ENCODE measurements around the gene TMEM242. TPM values are rescaled to one million over a fixed set of nuclear protein-coding genes. Genes with fewer than 3 reads are reported as not detected.
A peak's percentile ranks its signal among the peaks of the same experiment; 100 is the strongest.

The TMEM242 gene
- total RNA-seq, 1 donor from 2014 or later, result 9.9 TPM

DNA sequence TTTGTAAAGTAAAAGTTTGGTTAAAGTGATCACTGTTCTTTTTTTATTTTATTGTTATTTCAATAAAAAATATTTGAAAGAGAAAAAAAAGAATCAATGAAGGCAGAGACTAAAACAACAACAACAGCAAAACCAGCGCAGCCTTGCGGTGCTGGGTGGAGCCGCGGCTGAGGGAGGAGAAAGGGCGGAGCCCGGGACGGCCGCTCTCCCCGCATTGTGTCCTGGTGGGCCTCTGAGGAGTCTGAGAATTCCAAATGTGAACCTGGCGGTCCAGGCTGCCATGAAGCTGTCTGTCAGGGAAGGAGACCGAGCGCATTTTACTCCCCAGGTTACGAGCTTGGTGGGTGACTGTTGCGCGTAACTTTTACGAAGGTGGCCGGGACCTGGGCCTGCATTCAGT lies 43.2 kb downstream of the TMEM242 start:
- intact Hi-C loops (cut with DNase I), result no loop called here
- ATAC-seq, result no peak
- Histone ChIP-seq H3K4me3 (no peak overlapping the region), H3K27me3 (no peaks in the 10 kb centered on the region), H3K27ac (no peak overlapping the region), H3K4me1 (no peaks in the 10 kb centered on the region), H3K36me3 (no peaks in the 10 kb centered on the region), H3K9me3 (no peaks in the 10 kb centered on the region)
- TF ChIP-seq, protein P1, sequence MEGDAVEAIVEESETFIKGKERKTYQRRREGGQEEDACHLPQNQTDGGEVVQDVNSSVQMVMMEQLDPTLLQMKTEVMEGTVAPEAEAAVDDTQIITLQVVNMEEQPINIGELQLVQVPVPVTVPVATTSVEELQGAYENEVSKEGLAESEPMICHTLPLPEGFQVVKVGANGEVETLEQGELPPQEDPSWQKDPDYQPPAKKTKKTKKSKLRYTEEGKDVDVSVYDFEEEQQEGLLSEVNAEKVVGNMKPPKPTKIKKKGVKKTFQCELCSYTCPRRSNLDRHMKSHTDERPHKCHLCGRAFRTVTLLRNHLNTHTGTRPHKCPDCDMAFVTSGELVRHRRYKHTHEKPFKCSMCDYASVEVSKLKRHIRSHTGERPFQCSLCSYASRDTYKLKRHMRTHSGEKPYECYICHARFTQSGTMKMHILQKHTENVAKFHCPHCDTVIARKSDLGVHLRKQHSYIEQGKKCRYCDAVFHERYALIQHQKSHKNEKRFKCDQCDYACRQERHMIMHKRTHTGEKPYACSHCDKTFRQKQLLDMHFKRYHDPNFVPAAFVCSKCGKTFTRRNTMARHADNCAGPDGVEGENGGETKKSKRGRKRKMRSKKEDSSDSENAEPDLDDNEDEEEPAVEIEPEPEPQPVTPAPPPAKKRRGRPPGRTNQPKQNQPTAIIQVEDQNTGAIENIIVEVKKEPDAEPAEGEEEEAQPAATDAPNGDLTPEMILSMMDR (IDR thresholded peaks at IDR 0.05), result no peak
- no peak for DNase-seq

GRCh38 chr6:157278171-157278570 lies 45.1 kb downstream of the TMEM242 start:
- Histone ChIP-seq H3K27me3 (no peaks in the 10 kb centered on the region), H3K9me3 (no peaks in the 10 kb centered on the region), H3K4me3 (no peak overlapping the region), H3K36me3 (no peaks in the 10 kb centered on the region), H3K4me1 (peaks cover 9% of the 10 kb centered on the region), H3K27ac (no peak overlapping the region)
- TF ChIP-seq, protein P1 (IDR thresholded peaks at IDR 0.05), result no peak
- intact Hi-C loops (cut with DNase I), result no loop called here
- ATAC-seq (no peak), DNase-seq (peak; percentile 49)

DNA sequence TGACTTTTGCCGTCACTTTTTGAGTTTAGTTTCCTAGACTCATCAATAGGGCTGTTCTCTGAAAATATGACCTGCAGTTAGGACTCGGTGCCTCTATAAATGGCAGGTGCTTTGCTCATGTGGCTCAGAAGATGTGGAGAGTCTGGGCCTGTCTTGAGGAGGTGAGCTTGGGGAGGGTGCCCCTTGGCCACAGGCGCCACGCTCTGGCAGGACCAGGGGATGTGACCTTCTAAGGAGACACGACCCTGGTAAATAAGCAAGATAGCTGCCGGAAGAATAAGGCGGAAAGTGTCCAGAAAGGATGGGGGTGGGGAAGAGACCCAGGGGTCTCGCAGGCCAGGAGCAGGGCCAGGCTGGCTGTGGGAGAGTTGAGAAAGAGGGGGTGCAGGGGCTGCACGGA lies 46.6 kb downstream of the TMEM242 start:
- intact Hi-C loops (cut with DNase I), result no loop called here
- H3K27me3 ChIP-seq, result no peaks in the 10 kb centered on the region

DNA sequence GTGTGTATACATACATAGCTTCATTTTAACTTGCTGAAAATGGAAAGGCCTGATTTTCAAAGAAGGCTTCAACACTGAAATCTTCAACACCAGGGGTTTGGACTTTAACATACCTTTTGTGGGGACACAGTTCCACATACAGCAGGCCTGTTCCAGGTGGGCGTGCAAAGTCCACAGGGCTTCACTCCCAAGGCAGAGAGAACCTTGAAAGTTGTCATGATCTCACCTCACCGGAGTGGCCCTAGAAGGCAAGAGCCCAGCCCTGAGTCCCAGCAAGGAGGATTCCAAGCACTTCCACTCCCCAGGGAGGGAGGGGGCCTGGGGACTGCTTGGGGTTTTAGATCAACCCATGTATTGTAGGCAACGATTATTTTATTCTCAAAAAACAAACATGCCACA lies 47.2 kb downstream of the TMEM242 start:
- Histone ChIP-seq H3K27ac (no peak overlapping the region), H3K4me1 (peaks cover 9% of the 10 kb centered on the region), H3K36me3 (no peaks in the 10 kb centered on the region), H3K4me3 (no peak overlapping the region), H3K27me3 (no peaks in the 10 kb centered on the region), H3K9me3 (no peaks in the 10 kb centered on the region)
- ATAC-seq, result no peak
- TF ChIP-seq, protein P1 (IDR thresholded peaks at IDR 0.05), result no peak
- intact Hi-C loops (cut with DNase I), result no loop called here
- no peak for DNase-seq

More for the DNA sequence above, 46.6 kb downstream of the TMEM242 start:
- ATAC-seq (no peak), DNase-seq (no peak)
- Histone ChIP-seq H3K36me3 (no peaks in the 10 kb centered on the region), H3K9me3 (no peaks in the 10 kb centered on the region), H3K4me1 (peaks cover 9% of the 10 kb centered on the region), H3K4me3 (no peak overlapping the region), H3K27ac (no peak overlapping the region)
- TF ChIP-seq, protein P1 (IDR thresholded peaks at IDR 0.05), result no peak

- TF ChIP-seq, protein P1 (IDR thresholded peaks at IDR 0.05), result peak; percentile 58
- H3K4me3 ChIP-seq, result peak overlapping the region; percentile 69
- H3K27me3 ChIP-seq, result no peaks in the 10 kb centered on the region
- peaks cover 9% of the 10 kb centered on the region for H3K4me1 ChIP-seq
- DNase-seq (peak; percentile 89), ATAC-seq (peak; percentile 98)
- H3K27ac ChIP-seq, result peak overlapping the region; percentile 73
- no peaks in the 10 kb centered on the region for H3K36me3 ChIP-seq
- H3K9me3 ChIP-seq, result no peaks in the 10 kb centered on the region
- intact Hi-C loops (cut with DNase I), result no loop called here
Observed at GRCh38 chr6:157274471-157275226, 48.7 kb downstream of the TMEM242 start.

Data from upper lobe of right lung (tissue), 1 donor.